OCI-LY1 (cell line): Measurements from ENCODE around the gene OR5K2.

Experiments
- H2AFZ ChIP-seq: fragments of 200-600 bp; sonication (generic), shearing (Covaris generic); 2 replicates; pipeline ENCODE4 v1.6.0; 2014; ENCODE audit warnings: antibody characterized with exemption, mild to moderate bottlenecking, low read length
- H3F3A ChIP-seq: fragments of 200-600 bp; sonication (generic), shearing (Covaris generic); 2 replicates; pipeline ENCODE4 v1.6.0; 2014; ENCODE audit warnings: mild to moderate bottlenecking, antibody characterized with exemption, low read length, moderate library complexity; ENCODE audit not compliant: insufficient read depth
- H3K27ac ChIP-seq: fragments of 200-600 bp; sonication (generic); 2 replicates; pipeline ENCODE4 v1.5.1; 2014; ENCODE audit warnings: low read length, mixed run types, mild to moderate bottlenecking, low read depth; ENCODE audit not compliant: poor library complexity, severe bottlenecking
- H3K27me3 ChIP-seq: fragments of 200-600 bp; sonication (generic); 2 replicates; pipeline ENCODE4 v1.6.0; 2014; ENCODE audit warnings: antibody characterized with exemption, mild to moderate bottlenecking, low read length, moderate library complexity; ENCODE audit not compliant: insufficient read depth
- H3K36me3 ChIP-seq: fragments of 200-600 bp; sonication (generic); 2 replicates; pipeline ENCODE4 v1.6.1; 2014; ENCODE audit warnings: mild to moderate bottlenecking, antibody characterized with exemption, low read length, moderate library complexity, mixed read lengths; ENCODE audit not compliant: insufficient read depth
- H3K4me1 ChIP-seq: fragments of 200-600 bp; sonication (generic); 2 replicates; pipeline ENCODE4 v1.5.1; 2014; ENCODE audit warnings: mild to moderate bottlenecking, low read length, moderate library complexity; ENCODE audit not compliant: insufficient read depth, severe bottlenecking
- H3K4me2 ChIP-seq: fragments of 200-600 bp; sonication (generic), shearing (Covaris generic); 2 replicates; pipeline ENCODE4 v1.6.1; 2014; ENCODE audit warnings: low read length
- H3K4me3 ChIP-seq: fragments of 200-600 bp; sonication (generic); 2 replicates; pipeline ENCODE4 v1.5.1; 2014; ENCODE audit warnings: low read length, low read depth, mild to moderate bottlenecking, mixed read lengths; ENCODE audit not compliant: poor library complexity, severe bottlenecking
- H3K79me2 ChIP-seq: fragments of 200-600 bp; shearing (Covaris generic); 2 replicates; pipeline ENCODE4 v1.6.1; 2016; ENCODE audit warnings: mixed run types, low read length, mixed read lengths; ENCODE audit not compliant: insufficient read depth
- H3K9ac ChIP-seq: fragments of 200-600 bp; sonication (generic), shearing (Covaris generic); 2 replicates; pipeline ENCODE4 v1.6.1; 2014; ENCODE audit warnings: mild to moderate bottlenecking, low read length, mixed read lengths
- H3K9me2 ChIP-seq: fragments of 200-600 bp; sonication (generic), shearing (Covaris generic); 2 replicates; pipeline ENCODE4 v1.6.1; 2014; ENCODE audit warnings: low read depth, mild to moderate bottlenecking, low read length, mixed read lengths
- H3K9me3 ChIP-seq: fragments of 200-600 bp; shearing (Covaris generic); 2 replicates; pipeline ENCODE4 v1.6.1; 2014; ENCODE audit warnings: low read length, mixed read lengths
- H4K20me1 ChIP-seq: fragments of 200-600 bp; sonication (generic), shearing (Covaris generic); 2 replicates; pipeline ENCODE4 v1.6.0; 2016; ENCODE audit warnings: mild to moderate bottlenecking, low read length; ENCODE audit not compliant: insufficient read depth
- EZH2 ChIP-seq: fragments of 200-600 bp; sonication (generic), shearing (Covaris generic); IDR thresholded peaks from 2 replicates; pipeline ENCODE4 v1.8.0; 2017; ENCODE audit warnings: borderline replicate concordance, mixed run types, mild to moderate bottlenecking, antibody characterized with exemption, low read length, moderate library complexity, mixed read lengths
- TF ChIP-seq, protein P1 (sequence below): fragments of 200-600 bp; sonication (generic), shearing (Covaris generic); IDR thresholded peaks from 2 replicates; pipeline ENCODE4 v1.5.1; 2017; ENCODE audit warnings: mild to moderate bottlenecking, antibody characterized with exemption, low read length, moderate library complexity, mixed read lengths

OR5K2 gene

DNA sequence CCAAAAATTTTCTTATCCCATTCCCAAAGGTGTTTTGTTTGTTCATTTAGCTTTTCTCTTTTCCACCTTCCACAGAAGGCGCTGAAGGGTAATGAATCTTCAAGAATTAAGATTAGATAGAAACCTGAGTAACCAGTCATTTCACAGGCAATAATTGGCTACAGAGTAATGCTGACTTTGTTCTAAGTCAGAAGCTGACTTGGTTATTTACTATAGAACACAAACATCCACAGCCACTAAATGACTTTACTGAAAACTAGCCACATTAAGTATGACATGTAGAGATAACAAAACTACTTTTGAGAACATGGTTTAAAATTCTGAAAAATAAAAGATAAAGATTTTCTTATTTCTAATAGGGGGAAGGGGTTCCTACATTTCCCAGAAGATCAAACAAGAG is 17.5 kb downstream of the OR5K2 start:
- H3K79me2 ChIP-seq: no peaks in the 10 kb centered on the region

DNA sequence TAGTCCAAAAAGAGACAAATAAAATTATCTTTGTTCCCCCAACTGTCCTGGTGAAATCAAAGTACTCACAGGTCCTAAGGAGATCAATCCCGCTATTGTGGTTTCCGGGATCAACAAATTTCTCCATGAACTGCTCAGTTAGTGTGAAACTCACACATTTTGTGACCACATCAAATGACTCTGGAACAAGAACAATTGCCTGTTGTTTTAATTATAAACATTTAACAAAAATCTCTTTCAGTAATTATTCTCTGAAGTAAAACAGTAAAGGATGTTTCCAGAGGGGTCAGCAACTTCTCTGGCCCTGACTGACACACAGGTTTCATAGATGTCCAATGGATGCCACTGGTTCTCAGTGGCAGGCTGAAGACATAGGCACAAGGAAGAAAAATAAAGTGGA is 21.3 kb downstream of the OR5K2 start:
- H3K27me3 ChIP-seq: no peaks in the 10 kb centered on the region
- H3K9ac ChIP-seq: no peak overlapping the region
- H3K27ac ChIP-seq: no peak overlapping the region
- H4K20me1 ChIP-seq: no peaks in the 10 kb centered on the region
- peaks cover 55% of the 10 kb centered on the region for H3K36me3 ChIP-seq
- TF ChIP-seq EZH2: no peak
- TF ChIP-seq, protein P1, sequence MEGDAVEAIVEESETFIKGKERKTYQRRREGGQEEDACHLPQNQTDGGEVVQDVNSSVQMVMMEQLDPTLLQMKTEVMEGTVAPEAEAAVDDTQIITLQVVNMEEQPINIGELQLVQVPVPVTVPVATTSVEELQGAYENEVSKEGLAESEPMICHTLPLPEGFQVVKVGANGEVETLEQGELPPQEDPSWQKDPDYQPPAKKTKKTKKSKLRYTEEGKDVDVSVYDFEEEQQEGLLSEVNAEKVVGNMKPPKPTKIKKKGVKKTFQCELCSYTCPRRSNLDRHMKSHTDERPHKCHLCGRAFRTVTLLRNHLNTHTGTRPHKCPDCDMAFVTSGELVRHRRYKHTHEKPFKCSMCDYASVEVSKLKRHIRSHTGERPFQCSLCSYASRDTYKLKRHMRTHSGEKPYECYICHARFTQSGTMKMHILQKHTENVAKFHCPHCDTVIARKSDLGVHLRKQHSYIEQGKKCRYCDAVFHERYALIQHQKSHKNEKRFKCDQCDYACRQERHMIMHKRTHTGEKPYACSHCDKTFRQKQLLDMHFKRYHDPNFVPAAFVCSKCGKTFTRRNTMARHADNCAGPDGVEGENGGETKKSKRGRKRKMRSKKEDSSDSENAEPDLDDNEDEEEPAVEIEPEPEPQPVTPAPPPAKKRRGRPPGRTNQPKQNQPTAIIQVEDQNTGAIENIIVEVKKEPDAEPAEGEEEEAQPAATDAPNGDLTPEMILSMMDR: no peak
- H3K4me3 ChIP-seq: no peak overlapping the region
- H3F3A ChIP-seq: no peaks in the 10 kb centered on the region
- no peak overlapping the region for H2AFZ ChIP-seq
- H3K4me2 ChIP-seq: no peak overlapping the region
- H3K9me3 ChIP-seq: no peaks in the 10 kb centered on the region
- H3K79me2 ChIP-seq: peaks cover 20% of the 10 kb centered on the region
- H3K4me1 ChIP-seq: peaks cover 15% of the 10 kb centered on the region
- no peaks in the 10 kb centered on the region for H3K9me2 ChIP-seq

More for the DNA sequence above, 17.5 kb downstream of the OR5K2 start:
- H3K36me3 ChIP-seq: peaks cover 41% of the 10 kb centered on the region
- no peaks in the 10 kb centered on the region for H3K9me3 ChIP-seq
- no peaks in the 10 kb centered on the region for H3K27me3 ChIP-seq
- H3K27ac ChIP-seq: no peak overlapping the region
- no peaks in the 10 kb centered on the region for H3F3A ChIP-seq
- H3K9me2 ChIP-seq: no peaks in the 10 kb centered on the region
- no peaks in the 10 kb centered on the region for H3K4me1 ChIP-seq
- no peaks in the 10 kb centered on the region for H4K20me1 ChIP-seq
- no peak overlapping the region for H3K9ac ChIP-seq
- H3K4me2 ChIP-seq: no peak overlapping the region
- no peak overlapping the region for H3K4me3 ChIP-seq
- H2AFZ ChIP-seq: no peak overlapping the region
- TF ChIP-seq EZH2: no peak
- TF ChIP-seq, protein P1: no peak

DNA sequence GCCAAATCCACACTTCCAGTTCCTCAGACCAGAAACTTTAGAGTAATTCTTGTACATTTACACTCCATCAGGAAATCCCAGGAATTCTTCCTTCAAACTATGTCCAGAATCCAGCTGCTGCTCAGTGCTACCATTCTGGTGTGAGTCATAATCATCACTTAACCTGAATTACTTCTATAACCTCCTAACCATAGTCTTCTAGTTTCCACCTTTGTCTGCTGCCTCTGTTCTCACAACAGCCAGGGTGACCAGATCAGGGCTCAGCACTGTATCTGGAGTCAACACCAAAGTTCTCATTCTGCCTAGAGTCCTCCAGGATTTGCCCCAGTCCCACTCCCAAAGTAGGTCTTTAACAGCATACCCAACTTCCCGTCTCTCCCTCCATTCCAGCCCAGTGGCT is 21.9 kb downstream of the OR5K2 start:
- Histone ChIP-seq H3K36me3 (peaks cover 55% of the 10 kb centered on the region), H3K27ac (no peak overlapping the region), H3K4me2 (no peak overlapping the region), H3K9me2 (no peaks in the 10 kb centered on the region), H4K20me1 (no peaks in the 10 kb centered on the region), H3F3A (no peaks in the 10 kb centered on the region), H3K79me2 (peaks cover 20% of the 10 kb centered on the region), H2AFZ (no peak overlapping the region), H3K9me3 (no peaks in the 10 kb centered on the region), H3K9ac (no peak overlapping the region), H3K4me1 (peaks cover 15% of the 10 kb centered on the region), H3K4me3 (no peak overlapping the region), H3K27me3 (no peaks in the 10 kb centered on the region)
- TF ChIP-seq EZH2: no peak
- TF ChIP-seq, protein P1: no peak
